K562 (cell line): ENCODE results near the gene CELF6. TPM values are rescaled to one million over a fixed set of nuclear protein-coding genes. Genes with fewer than 3 reads are reported as not detected.

Experiments used
- ELF4 ChIP-seq: fragments of 450-650 bp; formaldehyde crosslinking; IDR thresholded peaks from 2 replicates; pipeline ENCODE4 v1.4.0; 2022; ENCODE audit warnings: missing genetic modification characterization
- EP300 ChIP-seq: IDR thresholded peaks from 2 replicates; pipeline ENCODE4 v1.6.1; 2012; ENCODE audit warnings: low read length, improper control_type of control experiment
- MAFG ChIP-seq: fragments of 450-650 bp; conservative IDR thresholded peaks from 2 replicates; pipeline ENCODE4 v1.6.1; 2016; ENCODE audit warnings: missing genetic modification characterization, missing compliant biosample characterization
- MIER1 ChIP-seq: fragments of 450-650 bp; IDR thresholded peaks from 2 replicates; pipeline ENCODE4 v1.6.1; 2016; ENCODE audit warnings: antibody characterized with exemption, mild to moderate bottlenecking, low read depth
- NBN ChIP-seq: fragments of 450-650 bp; IDR thresholded peaks from 2 replicates; pipeline ENCODE4 v1.6.1; 2016; ENCODE audit warnings: low read depth, mild to moderate bottlenecking
- NR1H2 ChIP-seq: sonication (generic); formaldehyde crosslinking; IDR thresholded peaks from 2 replicates; pipeline ENCODE4 v1.4.0; 2020; ENCODE audit warnings: mild to moderate bottlenecking, missing genetic modification reagents
- NR2F6 ChIP-seq: fragments of 450-650 bp; formaldehyde crosslinking; IDR thresholded peaks from 2 replicates; pipeline ENCODE4 v1.4.0; 2020; ENCODE audit warnings: mild to moderate bottlenecking
- OTX1 ChIP-seq: fragments of 450-650 bp; formaldehyde crosslinking; IDR thresholded peaks from 2 replicates; pipeline ENCODE4 v1.4.0; 2022; ENCODE audit warnings: mild to moderate bottlenecking
- POU5F1 ChIP-seq: fragments of 150-350 bp; IDR thresholded peaks from 2 replicates; pipeline ENCODE4 v1.6.1; 2014; ENCODE audit warnings: borderline replicate concordance, low read length, low read depth, mild to moderate bottlenecking; ENCODE audit not compliant: partially characterized antibody
- TBL1XR1 ChIP-seq, 2 experiments: IDR thresholded peaks; 2 replicates each; pipeline ENCODE4 v1.6.1; 2012; ENCODE audit warnings: improper control_type of control experiment in 2 of 2, low read length in 2 of 2, mild to moderate bottlenecking in 1 of 2
- ZC3H11A ChIP-seq: IDR thresholded peaks from 2 replicates; pipeline ENCODE4 v1.6.1; 2012; ENCODE audit warnings: low read depth, low read length, improper control_type of control experiment
- ZFX ChIP-seq: sonication (generic); formaldehyde crosslinking; IDR thresholded peaks from 2 replicates; pipeline ENCODE4 v1.8.0; 2022; ENCODE audit warnings: mild to moderate bottlenecking, missing genetic modification reagents, moderate library complexity
- ZNF436 ChIP-seq: fragments of 250-450, 450-650 bp; sonication (Bioruptor Pico); formaldehyde crosslinking; IDR thresholded peaks from 2 replicates; pipeline ENCODE4 v1.7.0; 2020; ENCODE audit warnings: mild to moderate bottlenecking
- polyA plus RNA-seq, 8 experiments: library from polyadenylated mRNA; depleted of rRNA in 4 of 8; stranded (reverse) in 5 of 8; unstranded in 3 of 8; fragments of >200 nt; fragmentation: Nextera tagmentation in 2 of 8; fragmentation: Illumina TruSeq in 1 of 8; extraction: Ambion mirVana in 2 of 8; extraction: Trizol in 1 of 8; gene quantifications; 2 replicates each; pipeline versions ENCODE4 v1.2.1 to v1.2.3, GENCODE V29; 2011 to 2014; ENCODE audit warnings: inconsistent platforms in 1 of 8, missing spikeins in 1 of 8
- total RNA-seq, 7 experiments: library from RNA; depleted of rRNA in 6 of 7; stranded (reverse); fragments of >200 nt in 6 of 7; fragmentation: Illumina TruSeq in 2 of 7; extraction: Trizol in 2 of 7; gene quantifications; 2 replicates each; pipeline versions ENCODE4 v1.2.1 to v1.2.3, GENCODE V29; 2011 to 2021; ENCODE audit warnings: low replicate concordance in 1 of 7
- TF ChIP-seq, protein P1 (sequence below): fragments of 250-450 bp; sonication (Bioruptor Pico); IDR thresholded peaks from 2 replicates; pipeline ENCODE4 v1.4.0; 2020; ENCODE audit warnings: mild to moderate bottlenecking, moderate library complexity
- TF ChIP-seq, protein P2 (sequence below), 2 experiments: fragments of 450-650 bp in 1 of 2; sonication (generic) in 1 of 2; formaldehyde crosslinking in 1 of 2; IDR thresholded peaks in 1 of 2; conservative IDR thresholded peaks in 1 of 2; 2 replicates each; pipeline versions ENCODE4 v1.6.1 to v1.8.1; 2016 to 2023; ENCODE audit warnings: mild to moderate bottlenecking in 2 of 2, moderate library complexity in 2 of 2, inconsistent platforms in 1 of 2, missing genetic modification reagents in 1 of 2
- TF ChIP-seq, protein P3 (sequence below): IDR thresholded peaks from 2 replicates; pipeline ENCODE4 v1.6.1; 2011; ENCODE audit not compliant: insufficient read length; ENCODE audit errors: extremely low read depth
- TF ChIP-seq, protein P4 (sequence below): fragments of 250-450 bp; sonication (Bioruptor Pico); IDR thresholded peaks from 2 replicates; pipeline ENCODE4 v1.4.0; 2020; ENCODE audit warnings: mild to moderate bottlenecking, moderate library complexity
- TF ChIP-seq, protein P5 (sequence below): fragments of 450-650 bp; IDR thresholded peaks from 2 replicates; pipeline ENCODE4 v1.6.1; 2017; ENCODE audit warnings: mild to moderate bottlenecking, moderate library complexity
- TF ChIP-seq, protein P6 (sequence below): fragments of 450-650 bp; formaldehyde crosslinking; IDR thresholded peaks from 2 replicates; pipeline ENCODE4 v1.4.0; 2020; ENCODE audit warnings: mild to moderate bottlenecking, mixed read lengths

Gene CELF6
- total and polyA plus RNA-seq, 9 of the 15 experiments (the other 6 are each of a cell fraction or from before 2014, with no cell fraction given), result 0.01 to 0.11 TPM; not detected in 7

DNA sequence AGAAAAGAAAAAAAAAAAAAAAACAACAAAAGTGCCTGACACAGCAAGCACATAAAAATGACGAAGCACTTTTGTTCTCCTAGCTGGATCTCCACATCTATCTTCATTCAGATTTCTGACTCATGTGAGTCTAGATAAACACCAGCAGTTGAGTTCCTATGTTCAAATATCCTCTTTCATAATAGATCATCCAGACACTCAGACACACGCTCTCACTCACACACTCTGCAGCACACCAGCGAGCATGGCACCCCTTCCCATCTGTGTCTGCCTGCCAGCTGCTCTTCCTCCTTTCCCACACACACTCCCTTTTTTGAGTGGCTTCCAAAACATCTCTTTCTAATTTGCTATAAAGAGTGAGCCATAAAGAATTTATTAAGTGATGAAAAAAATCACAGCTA is 19.8 kb upstream of the CELF6 start (continued):
- 0 out of 2 replicates have a peak, but pooled peaks have one; percentile 20 for TF ChIP-seq ELF4
- TF ChIP-seq, protein P1, sequence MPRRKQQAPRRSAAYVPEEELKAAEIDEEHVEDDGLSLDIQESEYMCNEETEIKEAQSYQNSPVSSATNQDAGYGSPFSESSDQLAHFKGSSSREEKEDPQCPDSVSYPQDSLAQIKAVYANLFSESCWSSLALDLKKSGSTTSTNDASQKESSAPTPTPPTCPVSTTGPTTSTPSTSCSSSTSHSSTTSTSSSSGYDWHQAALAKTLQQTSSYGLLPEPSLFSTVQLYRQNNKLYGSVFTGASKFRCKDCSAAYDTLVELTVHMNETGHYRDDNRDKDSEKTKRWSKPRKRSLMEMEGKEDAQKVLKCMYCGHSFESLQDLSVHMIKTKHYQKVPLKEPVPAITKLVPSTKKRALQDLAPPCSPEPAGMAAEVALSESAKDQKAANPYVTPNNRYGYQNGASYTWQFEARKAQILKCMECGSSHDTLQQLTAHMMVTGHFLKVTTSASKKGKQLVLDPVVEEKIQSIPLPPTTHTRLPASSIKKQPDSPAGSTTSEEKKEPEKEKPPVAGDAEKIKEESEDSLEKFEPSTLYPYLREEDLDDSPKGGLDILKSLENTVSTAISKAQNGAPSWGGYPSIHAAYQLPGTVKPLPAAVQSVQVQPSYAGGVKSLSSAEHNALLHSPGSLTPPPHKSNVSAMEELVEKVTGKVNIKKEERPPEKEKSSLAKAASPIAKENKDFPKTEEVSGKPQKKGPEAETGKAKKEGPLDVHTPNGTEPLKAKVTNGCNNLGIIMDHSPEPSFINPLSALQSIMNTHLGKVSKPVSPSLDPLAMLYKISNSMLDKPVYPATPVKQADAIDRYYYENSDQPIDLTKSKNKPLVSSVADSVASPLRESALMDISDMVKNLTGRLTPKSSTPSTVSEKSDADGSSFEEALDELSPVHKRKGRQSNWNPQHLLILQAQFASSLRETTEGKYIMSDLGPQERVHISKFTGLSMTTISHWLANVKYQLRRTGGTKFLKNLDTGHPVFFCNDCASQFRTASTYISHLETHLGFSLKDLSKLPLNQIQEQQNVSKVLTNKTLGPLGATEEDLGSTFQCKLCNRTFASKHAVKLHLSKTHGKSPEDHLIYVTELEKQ (CRISPR knock-in tag), result no peak
- TF ChIP-seq ZNF436, result no peak
- peak; percentile 97 for TF ChIP-seq MAFG
- TF ChIP-seq NR1H2 (CRISPR knock-in tag), result no peak
- TF ChIP-seq TBL1XR1 (IDR thresholded peaks at IDR 0.05; ENCODE audit: low read length in 2 of 2), result no peak
- TF ChIP-seq, protein P2, sequence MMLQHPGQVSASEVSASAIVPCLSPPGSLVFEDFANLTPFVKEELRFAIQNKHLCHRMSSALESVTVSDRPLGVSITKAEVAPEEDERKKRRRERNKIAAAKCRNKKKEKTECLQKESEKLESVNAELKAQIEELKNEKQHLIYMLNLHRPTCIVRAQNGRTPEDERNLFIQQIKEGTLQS (IDR thresholded peaks at IDR 0.05), result peak; percentile 50
- TF ChIP-seq, protein P2 (CRISPR knock-in tag; conservative IDR thresholded peaks at IDR 0.05), result no peak
- TF ChIP-seq, protein P3, sequence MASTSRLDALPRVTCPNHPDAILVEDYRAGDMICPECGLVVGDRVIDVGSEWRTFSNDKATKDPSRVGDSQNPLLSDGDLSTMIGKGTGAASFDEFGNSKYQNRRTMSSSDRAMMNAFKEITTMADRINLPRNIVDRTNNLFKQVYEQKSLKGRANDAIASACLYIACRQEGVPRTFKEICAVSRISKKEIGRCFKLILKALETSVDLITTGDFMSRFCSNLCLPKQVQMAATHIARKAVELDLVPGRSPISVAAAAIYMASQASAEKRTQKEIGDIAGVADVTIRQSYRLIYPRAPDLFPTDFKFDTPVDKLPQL, result no peak
- no peak for TF ChIP-seq OTX1 (CRISPR knock-in tag)
- 0 out of 2 replicates have a peak, but pooled peaks have one; percentile 10 for TF ChIP-seq EP300
- TF ChIP-seq NR2F6 (CRISPR knock-in tag), result no peak
- TF ChIP-seq MIER1, result no peak
- TF ChIP-seq ZC3H11A, result no peak
- TF ChIP-seq, protein P4, sequence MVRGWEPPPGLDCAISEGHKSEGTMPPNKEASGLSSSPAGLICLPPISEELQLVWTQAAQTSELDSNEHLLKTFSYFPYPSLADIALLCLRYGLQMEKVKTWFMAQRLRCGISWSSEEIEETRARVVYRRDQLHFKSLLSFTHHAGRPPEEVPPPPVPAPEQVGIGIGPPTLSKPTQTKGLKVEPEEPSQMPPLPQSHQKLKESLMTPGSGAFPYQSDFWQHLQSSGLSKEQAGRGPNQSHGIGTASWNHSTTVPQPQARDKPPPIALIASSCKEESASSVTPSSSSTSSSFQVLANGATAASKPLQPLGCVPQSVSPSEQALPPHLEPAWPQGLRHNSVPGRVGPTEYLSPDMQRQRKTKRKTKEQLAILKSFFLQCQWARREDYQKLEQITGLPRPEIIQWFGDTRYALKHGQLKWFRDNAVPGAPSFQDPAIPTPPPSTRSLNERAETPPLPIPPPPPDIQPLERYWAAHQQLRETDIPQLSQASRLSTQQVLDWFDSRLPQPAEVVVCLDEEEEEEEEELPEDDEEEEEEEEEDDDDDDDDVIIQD, result no peak
- TF ChIP-seq, protein P5, sequence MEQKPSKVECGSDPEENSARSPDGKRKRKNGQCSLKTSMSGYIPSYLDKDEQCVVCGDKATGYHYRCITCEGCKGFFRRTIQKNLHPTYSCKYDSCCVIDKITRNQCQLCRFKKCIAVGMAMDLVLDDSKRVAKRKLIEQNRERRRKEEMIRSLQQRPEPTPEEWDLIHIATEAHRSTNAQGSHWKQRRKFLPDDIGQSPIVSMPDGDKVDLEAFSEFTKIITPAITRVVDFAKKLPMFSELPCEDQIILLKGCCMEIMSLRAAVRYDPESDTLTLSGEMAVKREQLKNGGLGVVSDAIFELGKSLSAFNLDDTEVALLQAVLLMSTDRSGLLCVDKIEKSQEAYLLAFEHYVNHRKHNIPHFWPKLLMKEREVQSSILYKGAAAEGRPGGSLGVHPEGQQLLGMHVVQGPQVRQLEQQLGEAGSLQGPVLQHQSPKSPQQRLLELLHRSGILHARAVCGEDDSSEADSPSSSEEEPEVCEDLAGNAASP, result no peak
- TF ChIP-seq POU5F1, result no peak
- TF ChIP-seq, protein P6, sequence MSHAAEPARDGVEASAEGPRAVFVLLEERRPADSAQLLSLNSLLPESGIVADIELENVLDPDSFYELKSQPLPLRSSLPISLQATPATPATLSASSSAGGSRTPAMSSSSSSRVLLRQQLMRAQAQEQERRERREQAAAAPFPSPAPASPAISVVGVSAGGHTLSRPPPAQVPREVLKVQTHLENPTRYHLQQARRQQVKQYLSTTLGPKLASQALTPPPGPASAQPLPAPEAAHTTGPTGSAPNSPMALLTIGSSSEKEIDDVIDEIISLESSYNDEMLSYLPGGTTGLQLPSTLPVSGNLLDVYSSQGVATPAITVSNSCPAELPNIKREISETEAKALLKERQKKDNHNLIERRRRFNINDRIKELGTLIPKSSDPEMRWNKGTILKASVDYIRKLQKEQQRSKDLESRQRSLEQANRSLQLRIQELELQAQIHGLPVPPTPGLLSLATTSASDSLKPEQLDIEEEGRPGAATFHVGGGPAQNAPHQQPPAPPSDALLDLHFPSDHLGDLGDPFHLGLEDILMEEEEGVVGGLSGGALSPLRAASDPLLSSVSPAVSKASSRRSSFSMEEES, result no peak
- peak; percentile 42; the same call in 1 of the 2 replicates for TF ChIP-seq NBN
- no peak for TF ChIP-seq ZFX (CRISPR knock-in tag)
